OCI-LY1 (cell line): Measurements from ENCODE around the gene IL6R.

ENCODE experiments used
- H2AFZ ChIP-seq: fragments of 200-600 bp; sonication (generic), shearing (Covaris generic); 2 replicates; pipeline ENCODE4 v1.6.0; 2014; ENCODE audit warnings: antibody characterized with exemption, mild to moderate bottlenecking, low read length
- H3F3A ChIP-seq: fragments of 200-600 bp; sonication (generic), shearing (Covaris generic); 2 replicates; pipeline ENCODE4 v1.6.0; 2014; ENCODE audit warnings: mild to moderate bottlenecking, antibody characterized with exemption, low read length, moderate library complexity; ENCODE audit not compliant: insufficient read depth
- H3K27ac ChIP-seq: fragments of 200-600 bp; sonication (generic); 2 replicates; pipeline ENCODE4 v1.5.1; 2014; ENCODE audit warnings: low read length, mixed run types, mild to moderate bottlenecking, low read depth; ENCODE audit not compliant: poor library complexity, severe bottlenecking
- H3K27me3 ChIP-seq: fragments of 200-600 bp; sonication (generic); 2 replicates; pipeline ENCODE4 v1.6.0; 2014; ENCODE audit warnings: antibody characterized with exemption, mild to moderate bottlenecking, low read length, moderate library complexity; ENCODE audit not compliant: insufficient read depth
- H3K36me3 ChIP-seq: fragments of 200-600 bp; sonication (generic); 2 replicates; pipeline ENCODE4 v1.6.1; 2014; ENCODE audit warnings: mild to moderate bottlenecking, antibody characterized with exemption, low read length, moderate library complexity, mixed read lengths; ENCODE audit not compliant: insufficient read depth
- H3K4me1 ChIP-seq: fragments of 200-600 bp; sonication (generic); 2 replicates; pipeline ENCODE4 v1.5.1; 2014; ENCODE audit warnings: mild to moderate bottlenecking, low read length, moderate library complexity; ENCODE audit not compliant: insufficient read depth, severe bottlenecking
- H3K4me2 ChIP-seq: fragments of 200-600 bp; sonication (generic), shearing (Covaris generic); 2 replicates; pipeline ENCODE4 v1.6.1; 2014; ENCODE audit warnings: low read length
- H3K4me3 ChIP-seq: fragments of 200-600 bp; sonication (generic); 2 replicates; pipeline ENCODE4 v1.5.1; 2014; ENCODE audit warnings: low read length, low read depth, mild to moderate bottlenecking, mixed read lengths; ENCODE audit not compliant: poor library complexity, severe bottlenecking
- H3K79me2 ChIP-seq: fragments of 200-600 bp; shearing (Covaris generic); 2 replicates; pipeline ENCODE4 v1.6.1; 2016; ENCODE audit warnings: mixed run types, low read length, mixed read lengths; ENCODE audit not compliant: insufficient read depth
- H3K9ac ChIP-seq: fragments of 200-600 bp; sonication (generic), shearing (Covaris generic); 2 replicates; pipeline ENCODE4 v1.6.1; 2014; ENCODE audit warnings: mild to moderate bottlenecking, low read length, mixed read lengths
- H3K9me2 ChIP-seq: fragments of 200-600 bp; sonication (generic), shearing (Covaris generic); 2 replicates; pipeline ENCODE4 v1.6.1; 2014; ENCODE audit warnings: low read depth, mild to moderate bottlenecking, low read length, mixed read lengths
- H3K9me3 ChIP-seq: fragments of 200-600 bp; shearing (Covaris generic); 2 replicates; pipeline ENCODE4 v1.6.1; 2014; ENCODE audit warnings: low read length, mixed read lengths
- H4K20me1 ChIP-seq: fragments of 200-600 bp; sonication (generic), shearing (Covaris generic); 2 replicates; pipeline ENCODE4 v1.6.0; 2016; ENCODE audit warnings: mild to moderate bottlenecking, low read length; ENCODE audit not compliant: insufficient read depth
- CTCF ChIP-seq: fragments of 200-600 bp; sonication (generic), shearing (Covaris generic); IDR thresholded peaks from 2 replicates; pipeline ENCODE4 v1.5.1; 2017; ENCODE audit warnings: mild to moderate bottlenecking, antibody characterized with exemption, low read length, moderate library complexity, mixed read lengths
- EZH2 ChIP-seq: fragments of 200-600 bp; sonication (generic), shearing (Covaris generic); IDR thresholded peaks from 2 replicates; pipeline ENCODE4 v1.8.0; 2017; ENCODE audit warnings: borderline replicate concordance, mixed run types, mild to moderate bottlenecking, antibody characterized with exemption, low read length, moderate library complexity, mixed read lengths

The IL6R gene

GRCh38 chr1:154453161-154453560, 48.0 kb downstream of the IL6R start:
- no peaks in the 10 kb centered on the region for H3F3A ChIP-seq
- H2AFZ ChIP-seq, result no peak overlapping the region
- no peak overlapping the region for H3K4me2 ChIP-seq

GRCh38 chr1:154453574-154454352, 48.6 kb downstream of the IL6R start:
- Histone ChIP-seq H2AFZ (no peak overlapping the region), H3K9ac (no peak overlapping the region), H3K79me2 (no peaks in the 10 kb centered on the region), H3K9me2 (no peaks in the 10 kb centered on the region), H3F3A (no peaks in the 10 kb centered on the region), H3K4me1 (no peaks in the 10 kb centered on the region), H4K20me1 (no peaks in the 10 kb centered on the region), H3K4me3 (no peak overlapping the region), H3K36me3 (no peaks in the 10 kb centered on the region), H3K9me3 (no peaks in the 10 kb centered on the region), H3K4me2 (no peak overlapping the region), H3K27me3 (no peaks in the 10 kb centered on the region), H3K27ac (no peak overlapping the region)
- TF ChIP-seq CTCF (no peak), EZH2 (no peak)

More at GRCh38 chr1:154453161-154453560, 48.0 kb downstream of the IL6R start:
- Histone ChIP-seq H3K9me3 (no peaks in the 10 kb centered on the region), H3K27me3 (no peaks in the 10 kb centered on the region), H3K79me2 (no peaks in the 10 kb centered on the region), H4K20me1 (no peaks in the 10 kb centered on the region), H3K9me2 (no peaks in the 10 kb centered on the region), H3K9ac (no peak overlapping the region), H3K27ac (no peak overlapping the region), H3K36me3 (no peaks in the 10 kb centered on the region), H3K4me1 (no peaks in the 10 kb centered on the region), H3K4me3 (no peak overlapping the region)
- TF ChIP-seq EZH2, result no peak
- no peak for TF ChIP-seq CTCF

GRCh38 chr1:154454386-154455120, 49.4 kb downstream of the IL6R start:
- H2AFZ ChIP-seq, result no peak overlapping the region
- no peak overlapping the region for H3K27ac ChIP-seq
- no peaks in the 10 kb centered on the region for H4K20me1 ChIP-seq
- no peaks in the 10 kb centered on the region for H3F3A ChIP-seq
- TF ChIP-seq CTCF (no peak), EZH2 (no peak)
- no peaks in the 10 kb centered on the region for H3K79me2 ChIP-seq
- H3K4me1 ChIP-seq, result no peaks in the 10 kb centered on the region
- H3K4me2 ChIP-seq, result no peak overlapping the region
- H3K36me3 ChIP-seq, result no peaks in the 10 kb centered on the region
- H3K9me2 ChIP-seq, result no peaks in the 10 kb centered on the region
- H3K9me3 ChIP-seq, result no peaks in the 10 kb centered on the region
- H3K27me3 ChIP-seq, result no peaks in the 10 kb centered on the region
- H3K9ac ChIP-seq, result no peak overlapping the region
- H3K4me3 ChIP-seq, result no peak overlapping the region
